Coronary artery (tissue), 2 donors: ENCODE measurements around the gene ZNF845.
A peak's percentile ranks its signal among the peaks of the same experiment; 100 is the strongest.

ENCODE experiments used
- DNase-seq: peaks from one replicate; pipeline ENCODE4 v3.0.0-alpha.2; 2017; ENCODE audit warnings: low spot score
- H3K27ac ChIP-seq, 2 donors: fragments of 200-600 bp; sonication (generic); one replicate each; pipeline ENCODE4 v1.5.1; 2016 to 2019
- H3K4me3 ChIP-seq: fragments of 200-600 bp; sonication (generic); 2 replicates; pipeline ENCODE4 v1.5.1; 2016; ENCODE audit warnings: mild to moderate bottlenecking, moderate library complexity
- TF ChIP-seq, protein P1 (sequence below): fragments of 200-600 bp; sonication (generic); IDR thresholded peaks from one replicate; pipeline ENCODE4 v1.5.1; 2019; ENCODE audit warnings: antibody characterized with exemption

ZNF845 gene

GRCh38 chr19:53365134-53365898 is 31.8 kb downstream of the ZNF845 start, which contains the start of gene ZNF525:
Gene ZNF525, plus strand, starts transcription at chr19:53365705. Its CDS starts 6,577 bp downstream, at chr19:53372282.
- Histone ChIP-seq H3K27ac (peak within 1 kb of the TSS; percentile 65 to 75), H3K4me3 (peak within 1 kb of the TSS; percentile 77)
- DNase-seq, result peak; percentile 89
- TF ChIP-seq, protein P1, sequence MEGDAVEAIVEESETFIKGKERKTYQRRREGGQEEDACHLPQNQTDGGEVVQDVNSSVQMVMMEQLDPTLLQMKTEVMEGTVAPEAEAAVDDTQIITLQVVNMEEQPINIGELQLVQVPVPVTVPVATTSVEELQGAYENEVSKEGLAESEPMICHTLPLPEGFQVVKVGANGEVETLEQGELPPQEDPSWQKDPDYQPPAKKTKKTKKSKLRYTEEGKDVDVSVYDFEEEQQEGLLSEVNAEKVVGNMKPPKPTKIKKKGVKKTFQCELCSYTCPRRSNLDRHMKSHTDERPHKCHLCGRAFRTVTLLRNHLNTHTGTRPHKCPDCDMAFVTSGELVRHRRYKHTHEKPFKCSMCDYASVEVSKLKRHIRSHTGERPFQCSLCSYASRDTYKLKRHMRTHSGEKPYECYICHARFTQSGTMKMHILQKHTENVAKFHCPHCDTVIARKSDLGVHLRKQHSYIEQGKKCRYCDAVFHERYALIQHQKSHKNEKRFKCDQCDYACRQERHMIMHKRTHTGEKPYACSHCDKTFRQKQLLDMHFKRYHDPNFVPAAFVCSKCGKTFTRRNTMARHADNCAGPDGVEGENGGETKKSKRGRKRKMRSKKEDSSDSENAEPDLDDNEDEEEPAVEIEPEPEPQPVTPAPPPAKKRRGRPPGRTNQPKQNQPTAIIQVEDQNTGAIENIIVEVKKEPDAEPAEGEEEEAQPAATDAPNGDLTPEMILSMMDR, result no peak

- Histone ChIP-seq H3K27ac (peak overlapping the region; percentile 65 to 75), H3K4me3 (peak overlapping the region; percentile 77)
- DNase-seq, result no peak
- TF ChIP-seq, protein P1, result no peak
Measured at GRCh38 chr19:53365899-53366493, 32.4 kb downstream of the ZNF845 start.

- H3K4me3 ChIP-seq, result no peak overlapping the region
- no peak for DNase-seq
- TF ChIP-seq, protein P1, result no peak
- H3K27ac ChIP-seq, result no peak overlapping the region
Measured at GRCh38 chr19:53372196-53372595, 38.6 kb downstream of the ZNF845 start.

- TF ChIP-seq, protein P1, result no peak
- no peak overlapping the region for H3K27ac ChIP-seq
- no peak for DNase-seq
- H3K4me3 ChIP-seq, result no peak overlapping the region
Measured at GRCh38 chr19:53374288-53374687, 40.7 kb downstream of the ZNF845 start.

DNA sequence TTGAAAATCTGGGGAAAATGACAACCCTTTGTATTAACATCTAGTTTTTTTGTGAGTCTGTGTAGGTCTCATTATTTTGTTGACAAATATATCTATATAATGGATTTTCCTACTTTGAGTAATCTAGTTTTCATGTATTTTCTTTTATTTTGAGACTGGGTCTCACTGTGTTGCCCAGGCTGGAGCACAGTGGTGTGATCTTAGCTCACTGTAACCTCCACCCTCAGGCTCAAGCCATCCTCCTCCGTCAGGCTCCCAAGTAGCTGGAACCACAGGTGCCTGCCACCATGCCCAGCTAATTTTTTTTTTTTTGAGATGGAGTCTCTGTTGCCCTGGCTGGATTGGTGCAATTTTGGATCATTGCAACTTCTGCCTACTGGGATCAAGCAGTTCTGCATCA is 41.2 kb downstream of the ZNF845 start:
- H3K27ac ChIP-seq, result no peak overlapping the region
- TF ChIP-seq, protein P1, result no peak
- DNase-seq, result no peak
- H3K4me3 ChIP-seq, result no peak overlapping the region

DNA sequence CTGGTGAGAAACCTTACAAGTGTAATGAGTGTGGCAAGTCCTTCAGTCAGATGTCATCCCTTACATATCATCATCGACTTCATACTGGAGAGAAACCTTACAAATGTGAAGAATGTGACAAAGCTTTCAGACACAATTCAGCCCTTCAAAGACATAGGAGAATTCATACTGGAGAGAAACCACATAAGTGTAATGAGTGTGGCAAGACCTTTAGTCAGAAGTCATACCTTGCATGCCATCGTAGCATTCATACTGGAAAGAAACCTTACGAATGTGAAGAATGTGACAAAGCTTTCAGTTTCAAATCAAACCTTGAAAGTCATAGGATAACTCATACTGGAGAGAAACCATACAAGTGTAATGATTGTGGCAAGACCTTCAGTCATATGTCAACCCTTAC is 47.8 kb downstream of the ZNF845 start:
- no peak for DNase-seq
- TF ChIP-seq, protein P1, result no peak
- H3K27ac ChIP-seq, result no peak overlapping the region
- no peak overlapping the region for H3K4me3 ChIP-seq

DNA sequence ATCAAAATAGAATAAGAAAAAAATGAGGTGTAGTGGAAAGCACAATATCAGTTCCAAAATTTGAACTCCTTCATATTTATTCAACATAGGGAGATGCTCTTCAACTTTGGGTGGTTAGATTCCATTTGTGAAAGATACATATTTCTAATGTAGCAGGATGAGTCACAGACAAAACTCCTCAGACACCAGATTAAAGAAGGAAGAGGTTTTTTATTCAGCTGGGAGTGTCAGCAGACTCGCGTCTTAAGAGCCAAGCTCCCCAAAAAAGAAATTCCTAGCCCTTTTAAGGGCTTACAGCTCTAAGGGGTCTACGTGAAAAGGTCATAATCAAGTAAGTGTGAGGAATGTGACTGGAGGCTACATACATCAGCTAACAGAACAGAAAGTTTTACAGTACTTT is 54.6 kb downstream of the ZNF845 start:
- TF ChIP-seq, protein P1, result no peak
- Histone ChIP-seq H3K27ac (no peak overlapping the region), H3K4me3 (no peak overlapping the region)
- no peak for DNase-seq
